Stimulated activated CD4-positive, alpha-beta T cell treated with anti-CD3 and anti-CD28 coated beads, TNF-alpha, amount 100 ng/mL, for 4 hours (primary cell): ENCODE data around the gene SLC25A45.
A peak's percentile ranks its signal among the peaks of the same experiment; 100 is the strongest.

Experiments used
- DNase-seq, 3 experiments: peaks; one replicate each; pipeline ENCODE4 v3.0.0-alpha.2; 2020; ENCODE audit warnings: low read depth in 3 of 3

The SLC25A45 gene

DNA sequence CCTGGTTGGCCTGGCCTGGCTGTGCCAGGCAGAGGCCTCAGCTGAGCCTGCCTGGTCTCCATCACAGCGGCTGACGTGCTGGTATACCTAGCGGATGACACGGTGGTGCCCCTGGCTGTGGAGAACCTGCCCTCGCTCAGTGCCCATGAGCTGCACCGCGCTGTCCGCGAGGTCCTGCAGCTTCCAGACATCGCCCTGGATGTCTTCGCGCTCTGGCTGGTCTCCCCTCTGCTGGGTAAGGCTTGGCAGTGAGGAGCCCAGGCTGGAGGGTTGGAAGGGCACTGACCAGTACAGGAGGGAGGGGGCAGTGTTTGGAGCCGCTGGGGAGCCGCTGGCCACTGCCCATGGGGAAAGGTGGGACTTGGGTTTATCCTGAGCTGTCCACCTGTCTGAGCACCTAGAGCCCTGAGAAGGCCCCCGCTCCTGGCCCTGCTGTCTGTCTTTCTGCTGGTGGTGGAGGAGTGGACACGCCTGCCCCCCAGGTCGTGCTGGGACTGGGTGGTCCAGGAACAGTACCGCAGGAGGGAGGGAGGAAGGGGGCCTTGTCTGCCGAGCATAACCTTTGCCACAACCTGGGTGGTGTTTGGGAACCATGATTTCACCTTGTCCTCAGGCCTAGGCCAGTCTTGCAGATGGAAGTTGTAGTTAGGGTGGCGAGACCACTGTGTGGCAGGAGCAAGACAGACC, 7.0 kb upstream of the SLC25A45 start:
- DNase-seq = no peak

DNA sequence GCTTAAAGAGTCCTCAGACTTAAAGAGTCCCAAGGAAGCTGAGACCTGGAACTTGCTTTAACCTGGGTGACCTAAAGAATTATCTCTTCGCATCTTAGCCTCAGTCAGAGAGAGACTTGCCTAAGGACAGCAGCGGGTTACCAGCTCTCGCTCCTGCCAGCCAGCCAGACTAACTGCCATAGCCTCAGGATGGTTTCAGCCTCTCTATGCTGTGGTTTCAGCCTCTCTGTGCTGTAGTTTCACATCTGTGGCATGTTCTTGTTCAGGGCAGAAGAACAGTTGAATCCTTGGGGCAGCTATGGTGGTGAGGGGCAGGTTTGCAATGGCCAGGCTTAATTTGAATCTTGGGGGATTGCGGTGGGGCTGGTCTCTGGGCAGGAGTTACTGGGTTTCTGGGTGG, 6.3 kb upstream of the SLC25A45 start:
- no peak for DNase-seq

DNA sequence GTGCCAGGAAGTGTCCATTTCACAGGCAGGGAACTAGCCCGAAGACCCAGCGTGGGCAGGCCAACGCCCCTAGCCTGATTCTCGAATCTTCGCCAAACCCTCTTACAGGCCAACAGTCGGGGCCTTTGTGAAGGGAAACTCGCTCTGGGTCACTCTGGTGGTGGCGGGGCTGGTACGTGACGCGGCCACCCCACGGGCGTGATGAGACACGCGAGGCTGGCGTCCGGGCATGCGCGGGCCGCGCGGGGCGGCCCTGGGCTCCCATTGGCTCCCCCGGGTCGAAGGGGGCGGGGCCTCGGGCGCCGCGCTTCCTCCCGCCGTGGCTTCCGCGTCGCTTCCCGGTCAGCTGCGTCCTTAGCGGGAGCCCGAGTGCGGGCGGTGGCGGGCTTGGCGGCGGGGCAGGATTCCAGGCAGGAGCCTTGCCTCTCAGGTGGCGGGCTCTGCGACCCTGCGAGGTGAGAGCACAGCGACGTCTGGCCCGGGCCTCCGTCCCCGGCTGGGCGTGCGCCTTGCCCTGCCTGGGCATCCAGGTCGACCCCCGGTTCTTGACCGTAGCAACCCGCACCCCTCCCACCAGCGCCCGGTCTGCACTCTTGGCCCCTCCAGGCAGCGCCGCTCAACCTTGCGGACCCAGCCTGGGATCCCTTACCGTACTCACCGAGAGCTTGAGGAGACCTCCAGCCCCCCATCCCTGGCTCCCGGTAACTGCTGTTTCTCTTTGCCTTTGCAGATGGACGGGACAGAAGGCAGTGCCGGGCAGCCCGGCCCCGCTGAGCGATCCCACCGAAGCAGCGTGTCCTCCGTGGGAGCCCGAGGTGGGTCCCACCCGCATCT, 4.1 kb upstream of the SLC25A45 start, which contains the start of gene FRMD8:
Gene FRMD8 (plus strand): TSS at position 331 of the 834 bp plus-strand sequence. CDS start 400 bp downstream, at position 731.
- peak; percentile 76 to 85 (median 78) for DNase-seq

DNA sequence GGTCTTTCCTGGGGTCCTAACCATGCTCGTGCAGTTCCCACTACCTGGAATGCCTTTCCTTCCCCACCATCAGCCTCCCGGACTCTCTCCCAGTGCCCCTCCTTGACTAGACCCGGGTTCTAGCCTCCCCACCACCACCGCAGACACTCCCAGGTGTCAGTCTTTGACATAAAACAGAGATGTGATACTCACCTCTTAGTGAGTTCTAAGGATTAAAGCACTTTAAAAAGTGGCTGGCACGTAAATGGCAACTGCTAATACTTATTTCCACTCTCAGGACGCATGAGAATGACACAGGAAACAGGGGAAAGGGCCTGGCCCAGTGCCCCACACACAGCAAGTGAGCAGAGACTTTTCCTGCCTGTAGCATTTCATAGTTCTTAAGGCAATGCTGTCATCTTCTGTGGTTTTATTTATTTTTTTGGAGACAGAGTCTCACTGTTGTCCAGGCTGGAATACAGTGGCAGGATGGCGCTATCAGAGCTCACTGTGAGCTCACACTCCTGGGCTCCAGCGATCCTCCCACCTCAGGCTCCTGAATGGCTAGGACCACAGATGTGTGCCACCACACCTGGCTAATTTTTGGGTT, 1.9 kb upstream of the SLC25A45 start:
- no peak for DNase-seq

DNA sequence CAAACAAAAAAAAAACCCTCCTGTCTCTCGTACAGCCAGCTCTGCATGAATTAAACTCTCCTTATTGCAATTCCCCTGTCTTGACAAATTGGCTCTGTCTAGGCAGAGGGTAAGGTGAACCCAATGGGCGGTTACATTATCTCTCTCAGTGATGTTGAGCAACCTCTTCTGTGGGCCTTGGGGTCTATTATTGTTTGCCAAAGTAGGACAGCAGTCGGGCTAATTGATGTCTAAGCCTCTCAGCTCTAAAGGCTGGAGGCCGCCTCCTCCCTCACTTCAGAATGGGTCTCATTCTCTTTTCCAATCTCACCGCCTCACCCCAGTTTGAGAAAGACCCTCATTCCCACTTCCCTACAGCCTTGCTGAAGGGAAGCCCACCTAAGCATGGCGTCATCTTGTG, 1.3 kb upstream of the SLC25A45 start:
- no peak for DNase-seq

DNA sequence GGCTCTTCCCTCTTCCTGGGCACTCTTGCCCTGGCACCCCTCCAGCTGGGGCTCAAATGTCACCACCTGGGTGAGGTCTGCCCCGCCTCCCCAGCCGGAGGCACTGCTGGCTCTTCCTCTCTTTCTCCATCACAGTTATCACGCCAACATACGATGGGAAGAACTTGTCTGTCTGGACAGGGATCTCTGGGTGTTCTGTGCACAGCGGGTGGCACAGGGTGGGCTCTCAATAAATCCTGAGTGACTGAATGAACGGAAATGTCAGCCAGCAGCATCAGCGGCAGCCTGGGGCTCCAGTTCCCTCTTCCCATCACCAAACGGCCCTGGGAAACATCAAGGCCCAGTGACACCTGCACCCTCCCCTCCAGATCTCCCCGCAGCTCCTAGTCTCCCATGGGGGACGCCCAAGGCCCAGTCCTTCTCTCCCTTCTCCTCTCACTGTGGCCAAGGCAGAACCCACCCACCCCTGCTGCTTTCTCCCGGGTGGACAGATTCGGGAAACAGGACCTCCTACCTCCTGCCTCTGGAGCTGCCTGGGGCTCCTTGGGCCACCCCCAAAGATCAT, 440 bp upstream of the SLC25A45 start:
- no peak for DNase-seq

DNA sequence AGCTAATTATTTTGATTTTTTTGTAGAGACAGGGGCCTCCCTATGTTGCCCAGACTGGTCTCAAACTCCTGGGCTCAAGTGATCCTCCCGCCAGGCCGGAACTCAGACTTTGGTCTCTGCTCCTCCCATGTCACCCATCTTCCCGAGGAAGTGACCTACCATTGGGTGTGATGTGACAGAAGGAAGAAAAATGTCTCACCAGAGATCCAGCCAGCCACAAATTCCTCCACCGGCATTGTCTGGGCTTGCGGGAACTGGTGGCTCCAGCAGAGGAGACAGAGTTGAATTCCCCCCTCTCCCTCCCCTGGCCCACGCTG, 772 bp downstream of the SLC25A45 start:
- no peak for DNase-seq

DNA sequence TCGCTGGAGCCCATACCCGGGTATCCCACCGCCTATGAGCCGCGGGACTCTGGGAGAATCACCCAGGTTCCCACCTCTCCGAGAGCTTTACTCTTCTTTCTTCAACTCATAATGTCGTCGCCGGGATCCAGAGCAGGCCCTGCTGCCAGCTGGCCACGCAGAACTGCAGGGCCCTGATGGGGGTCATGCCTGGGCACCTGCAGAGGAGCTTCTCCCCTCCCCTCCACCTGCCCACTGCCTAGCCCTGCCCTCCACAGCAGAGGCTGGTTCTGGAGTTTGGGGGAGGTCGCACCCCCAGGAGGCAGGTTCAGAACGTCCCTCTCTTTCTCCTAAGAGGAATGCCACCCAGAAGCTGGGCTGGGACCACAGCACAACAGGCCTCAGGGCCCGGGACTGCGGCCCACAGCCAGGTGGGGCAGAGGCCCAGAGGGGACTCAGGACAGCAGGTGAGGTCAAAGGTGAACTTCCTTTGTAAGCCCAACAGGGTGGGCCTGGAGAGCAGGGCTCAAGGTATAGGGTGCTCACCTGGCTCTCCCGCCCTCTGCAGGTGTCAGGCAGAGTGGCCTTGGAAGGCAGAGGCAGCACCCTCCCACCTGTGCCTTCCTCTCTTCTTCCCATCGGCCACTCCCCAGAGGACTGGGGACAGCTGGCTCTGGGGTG, 1.9 kb downstream of the SLC25A45 start:
- DNase-seq = no peak

DNA sequence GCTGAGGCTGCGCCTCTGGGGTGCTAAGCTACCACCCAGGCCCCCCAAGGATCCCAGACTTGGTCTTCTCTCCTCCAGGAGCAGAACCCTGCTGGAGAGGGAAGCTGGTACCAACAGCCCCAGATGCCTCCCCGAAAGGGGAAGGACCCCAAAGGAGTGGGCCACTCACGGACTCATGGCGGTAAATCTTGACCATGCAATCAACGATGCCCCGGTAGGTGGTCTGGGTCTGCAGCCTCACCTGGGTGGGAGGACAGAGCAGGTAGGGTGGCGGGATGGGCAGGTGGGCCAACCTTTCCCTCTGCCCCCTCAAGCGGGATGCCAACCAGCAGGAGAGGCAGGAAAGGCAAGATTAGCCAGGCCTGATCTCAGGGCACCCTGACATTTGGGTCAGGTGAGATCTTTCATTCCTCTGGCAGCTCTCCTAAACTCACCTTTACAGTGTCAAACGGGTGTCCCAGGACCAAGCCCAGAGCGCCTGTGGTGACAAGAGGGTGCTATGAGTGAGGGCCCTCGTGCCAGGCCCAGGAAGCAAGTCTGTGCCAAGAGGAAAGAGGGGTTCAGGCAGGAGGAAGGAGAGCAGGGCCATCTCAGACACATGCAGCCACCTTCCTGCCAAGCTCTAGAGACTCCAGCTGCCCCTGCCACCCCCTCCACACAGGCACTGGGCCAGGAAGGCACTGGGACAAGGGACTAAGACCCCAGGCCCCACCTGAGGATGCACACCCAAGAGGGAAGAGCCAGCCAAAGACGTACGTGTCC, 2.6 kb downstream of the SLC25A45 start:
- no peak for DNase-seq

DNA sequence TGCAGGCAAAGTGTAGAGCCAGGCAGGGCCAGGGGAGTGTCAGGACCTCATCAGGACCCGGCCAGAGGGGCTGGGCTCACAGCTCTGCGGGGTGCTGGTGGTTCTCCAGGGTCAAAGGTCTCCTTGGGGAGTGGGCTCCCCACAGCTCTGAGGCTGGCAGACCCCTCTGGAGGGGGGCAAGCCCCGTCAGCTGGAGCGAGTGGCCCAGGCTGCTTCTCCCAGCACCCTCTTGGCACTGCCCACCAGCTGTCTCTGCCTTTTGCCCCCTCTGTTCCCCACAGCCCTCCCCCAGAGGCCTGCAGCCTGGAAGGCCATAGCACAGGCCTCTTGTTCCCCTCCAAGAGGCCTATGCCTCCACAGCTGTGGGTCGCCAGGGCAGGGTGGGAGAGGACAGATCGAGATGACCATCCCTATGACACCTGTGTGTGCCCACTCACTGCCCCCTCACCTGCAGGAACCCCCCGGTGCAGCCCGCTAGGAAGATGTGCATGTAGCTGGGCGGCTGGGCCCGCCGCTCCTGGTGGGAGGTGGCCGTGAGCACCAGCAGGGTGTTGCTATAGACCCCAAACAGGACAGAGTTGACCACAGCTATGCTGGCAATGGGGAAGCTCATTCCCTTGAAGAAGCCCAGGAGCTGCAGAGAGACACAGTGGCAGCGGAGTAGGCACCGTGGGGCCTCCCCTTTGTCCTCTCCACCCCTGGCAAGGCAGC, 3.4 kb downstream of the SLC25A45 start:
- no peak for DNase-seq

DNA sequence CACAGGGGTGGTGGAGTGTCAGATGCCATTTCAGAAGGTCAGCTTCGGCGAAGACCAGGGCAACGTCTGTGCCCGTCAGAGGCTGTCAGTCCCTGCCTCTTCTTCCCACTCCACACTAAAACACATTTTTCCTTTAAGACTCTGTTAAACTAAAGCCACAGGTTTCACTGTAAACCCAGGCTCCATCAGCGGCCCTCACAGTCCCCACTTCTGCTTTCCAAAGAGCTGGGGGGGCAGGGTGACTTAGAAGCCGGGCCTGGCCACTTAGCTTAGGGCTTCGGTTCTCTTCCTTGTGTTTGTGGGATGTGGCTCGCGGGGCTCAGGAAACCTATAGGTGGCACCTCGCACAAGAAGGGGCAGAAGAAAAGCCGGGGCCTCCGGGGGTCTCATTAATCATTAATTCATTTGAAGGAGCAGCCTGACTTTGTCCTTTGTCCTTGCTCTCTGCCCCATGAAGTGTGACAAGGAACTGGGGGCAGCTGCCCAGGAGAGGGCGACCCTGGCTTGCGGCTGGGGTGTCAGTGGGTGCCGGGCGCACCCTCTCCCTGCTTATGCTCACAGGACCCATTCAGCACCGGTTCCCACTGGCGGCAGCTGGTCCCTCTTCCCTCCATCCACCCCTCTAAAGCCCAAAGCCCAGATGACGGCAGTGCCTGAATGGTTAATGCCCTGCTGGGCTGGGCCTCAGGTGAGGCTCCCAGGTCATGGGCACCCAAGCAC, 4.1 kb downstream of the SLC25A45 start:
- DNase-seq = no peak

DNA sequence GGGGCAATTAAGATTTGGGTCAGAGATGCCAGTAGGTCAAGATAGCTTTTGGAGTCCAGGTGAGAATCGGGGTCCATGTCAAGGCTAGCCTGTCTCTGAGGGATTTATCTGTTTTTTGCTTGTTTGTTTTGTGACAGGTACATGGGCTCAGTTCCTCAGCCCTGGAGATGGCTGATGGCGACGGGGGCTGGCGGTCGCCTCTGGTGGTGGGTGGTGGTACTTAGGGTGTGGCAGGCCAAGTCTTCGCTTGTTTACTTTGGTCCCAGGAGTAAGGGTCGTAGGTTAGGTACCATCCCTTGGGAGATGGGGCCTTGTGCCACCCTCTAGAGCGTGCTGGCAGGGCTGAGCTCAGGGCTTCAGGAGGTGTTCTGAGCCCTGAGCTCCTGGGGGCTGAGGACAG, 4.7 kb downstream of the SLC25A45 start:
- no peak for DNase-seq

DNA sequence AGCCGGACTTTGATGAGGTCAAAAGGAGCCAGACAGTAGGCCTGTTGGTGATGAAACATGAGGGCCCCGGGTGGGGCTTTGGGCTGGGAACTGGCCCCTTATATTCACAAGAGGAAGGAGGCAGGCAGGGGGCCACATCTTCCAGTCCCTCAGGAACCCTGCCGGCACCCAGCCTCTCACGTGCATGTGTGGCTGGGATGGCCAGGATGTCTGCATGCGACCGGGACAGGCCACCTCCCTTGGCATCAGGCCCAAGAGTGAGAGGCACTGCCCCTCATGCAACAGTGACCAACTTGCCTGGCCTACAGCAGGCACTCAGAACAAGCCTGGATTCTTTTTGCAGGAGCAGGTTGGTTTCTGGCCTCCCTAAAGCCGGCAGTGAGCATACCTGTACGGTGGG, 5.4 kb downstream of the SLC25A45 start:
- no peak for DNase-seq

DNA sequence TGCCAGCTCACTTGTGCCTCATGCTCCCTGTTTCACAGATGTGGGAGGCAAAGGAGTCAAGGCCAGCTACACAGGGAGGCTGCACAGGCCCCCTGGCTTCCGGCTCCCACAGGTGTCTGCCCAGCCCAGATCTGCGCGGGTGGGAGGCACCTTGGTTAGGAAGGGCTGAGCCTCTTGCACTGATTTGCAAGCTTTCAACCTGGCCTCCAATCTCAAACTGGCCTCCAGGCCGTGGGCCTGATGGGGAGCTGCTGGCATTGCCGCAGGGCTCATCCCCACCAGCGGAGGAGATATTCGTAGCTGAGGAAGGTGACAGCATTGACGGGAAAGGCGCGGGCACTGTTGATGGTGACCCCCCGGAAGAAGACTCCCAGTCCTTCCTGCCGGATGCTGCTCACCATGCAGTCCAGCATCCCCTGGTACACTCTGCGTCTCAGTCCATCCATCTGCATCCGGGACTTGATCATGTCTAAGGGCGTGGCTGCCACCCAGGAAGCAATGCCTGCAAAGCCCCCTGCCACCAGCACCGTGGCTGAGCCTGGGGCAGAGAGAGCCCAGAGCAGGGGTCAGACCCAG, 6.2 kb downstream of the SLC25A45 start:
- no peak for DNase-seq

DNA sequence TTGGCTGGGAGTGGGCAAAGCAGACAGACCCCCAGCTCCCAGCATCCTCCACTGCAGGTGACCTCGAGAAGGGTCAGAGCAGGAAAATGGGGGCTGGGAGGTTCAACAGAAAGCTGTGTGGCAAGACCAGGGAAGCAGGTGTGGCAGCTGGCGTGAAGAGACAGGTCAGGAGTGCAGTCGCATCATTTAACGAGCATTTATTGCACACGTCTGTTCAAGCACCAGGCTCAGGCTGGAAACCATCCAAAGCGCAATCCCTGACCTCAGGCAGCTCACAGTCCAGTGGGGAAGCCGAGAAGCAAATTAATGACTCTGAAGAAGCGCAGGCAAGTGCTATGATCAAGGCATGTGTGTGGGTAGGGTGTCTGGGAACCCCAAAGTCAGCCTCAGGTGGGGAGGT, 7.4 kb downstream of the SLC25A45 start:
- DNase-seq = no peak

DNA sequence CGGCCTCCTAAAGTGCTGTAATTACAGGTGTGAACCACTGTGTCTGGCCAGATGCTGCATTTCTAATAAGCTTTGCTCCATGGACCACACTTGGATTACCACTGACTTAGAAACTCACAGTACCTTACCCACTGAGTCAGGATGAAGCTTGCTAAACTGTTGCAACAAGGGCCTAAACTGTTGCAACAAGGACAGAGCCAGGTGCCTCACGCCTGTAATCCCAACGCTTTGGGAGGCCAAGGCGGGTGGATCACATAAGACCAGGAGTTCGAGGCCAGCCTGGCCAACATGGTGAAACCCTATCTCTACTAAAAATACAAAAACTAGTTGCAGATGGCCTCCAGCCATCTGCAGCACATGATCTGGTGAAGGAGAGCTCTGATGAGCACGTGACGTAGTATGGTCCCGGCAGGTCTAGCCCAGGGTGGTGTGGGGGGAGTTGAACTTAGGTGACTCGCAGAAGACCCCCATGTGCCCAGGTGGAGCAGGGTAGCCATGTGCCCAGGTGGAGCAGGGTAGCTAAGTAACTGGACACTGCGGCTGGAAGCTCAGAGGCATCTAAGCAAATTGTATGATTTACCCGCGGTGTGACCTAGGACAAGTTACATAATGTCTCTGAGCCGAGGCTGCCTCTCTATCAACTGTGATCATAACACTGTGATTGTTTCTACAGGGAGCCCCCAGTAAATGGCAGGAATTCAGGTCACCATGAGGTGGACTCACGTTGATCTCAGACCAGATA, 8.4 kb downstream of the SLC25A45 start:
- no peak for DNase-seq

DNA sequence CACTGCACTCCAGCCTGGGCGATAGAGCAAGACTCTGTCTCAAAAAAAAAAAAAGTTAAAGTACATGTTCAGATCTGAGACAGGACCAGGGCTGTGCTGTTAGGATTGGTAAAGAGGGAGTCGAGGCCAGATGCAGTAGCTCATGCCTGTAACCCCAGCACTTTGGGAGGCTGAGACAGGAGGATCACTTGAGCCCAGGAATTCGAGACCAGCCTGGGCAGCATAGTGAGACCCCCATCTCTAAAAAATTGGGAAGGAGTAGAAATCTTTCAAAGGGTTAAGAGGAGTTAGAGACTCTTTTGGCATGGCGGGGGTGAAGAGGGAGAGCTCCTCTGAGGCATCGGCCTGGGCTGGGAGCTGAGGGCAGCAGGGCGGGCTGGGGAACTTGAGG, 11.8 kb downstream of the SLC25A45 start:
- DNase-seq = no peak

DNA sequence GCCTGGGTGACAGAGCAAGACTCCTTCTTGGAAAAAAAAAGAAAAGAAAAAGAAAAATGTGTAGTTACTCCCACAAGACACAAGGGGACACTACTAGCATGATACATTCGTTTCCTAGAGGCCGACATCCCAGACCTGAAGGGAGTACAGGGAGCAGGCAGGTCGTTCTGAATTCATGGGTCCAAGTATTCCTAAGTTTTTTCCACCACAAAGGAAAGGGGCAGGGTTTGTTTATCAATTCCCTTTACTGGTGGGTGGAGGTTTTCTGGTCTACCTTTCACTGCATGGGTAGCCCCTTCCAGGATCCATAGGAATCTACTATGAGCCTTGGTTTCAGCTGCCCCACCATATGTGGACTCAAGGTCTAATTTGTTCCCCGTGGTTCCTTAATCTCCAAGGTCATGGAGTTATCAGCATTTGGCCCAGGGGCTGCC, 16.1 kb downstream of the SLC25A45 start:
- DNase-seq = no peak

DNA sequence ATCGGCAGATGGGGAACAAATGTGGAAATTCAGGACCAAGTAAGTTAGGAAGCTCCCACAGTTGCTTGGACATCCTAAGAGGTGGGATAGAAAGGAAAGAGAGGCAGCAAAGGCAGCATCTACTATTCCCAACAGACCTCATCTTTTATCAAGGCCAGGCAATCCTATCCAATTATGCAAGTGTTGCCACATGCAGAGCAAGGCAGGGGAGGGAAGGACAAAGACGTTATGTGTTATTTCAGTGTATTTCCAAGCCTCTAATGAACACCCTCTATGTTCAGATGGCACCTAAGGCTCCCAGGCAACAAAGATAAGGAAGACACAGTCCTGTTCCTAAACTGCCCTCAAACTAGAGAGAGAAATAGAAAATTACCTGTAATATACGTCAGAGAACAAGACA, 18.7 kb downstream of the SLC25A45 start:
- no peak for DNase-seq
